ENCODE data around the gene DHX36. TPM values are rescaled to one million over a fixed set of nuclear protein-coding genes. Genes with fewer than 3 reads are reported as not detected.

DHX36 gene, protein sequence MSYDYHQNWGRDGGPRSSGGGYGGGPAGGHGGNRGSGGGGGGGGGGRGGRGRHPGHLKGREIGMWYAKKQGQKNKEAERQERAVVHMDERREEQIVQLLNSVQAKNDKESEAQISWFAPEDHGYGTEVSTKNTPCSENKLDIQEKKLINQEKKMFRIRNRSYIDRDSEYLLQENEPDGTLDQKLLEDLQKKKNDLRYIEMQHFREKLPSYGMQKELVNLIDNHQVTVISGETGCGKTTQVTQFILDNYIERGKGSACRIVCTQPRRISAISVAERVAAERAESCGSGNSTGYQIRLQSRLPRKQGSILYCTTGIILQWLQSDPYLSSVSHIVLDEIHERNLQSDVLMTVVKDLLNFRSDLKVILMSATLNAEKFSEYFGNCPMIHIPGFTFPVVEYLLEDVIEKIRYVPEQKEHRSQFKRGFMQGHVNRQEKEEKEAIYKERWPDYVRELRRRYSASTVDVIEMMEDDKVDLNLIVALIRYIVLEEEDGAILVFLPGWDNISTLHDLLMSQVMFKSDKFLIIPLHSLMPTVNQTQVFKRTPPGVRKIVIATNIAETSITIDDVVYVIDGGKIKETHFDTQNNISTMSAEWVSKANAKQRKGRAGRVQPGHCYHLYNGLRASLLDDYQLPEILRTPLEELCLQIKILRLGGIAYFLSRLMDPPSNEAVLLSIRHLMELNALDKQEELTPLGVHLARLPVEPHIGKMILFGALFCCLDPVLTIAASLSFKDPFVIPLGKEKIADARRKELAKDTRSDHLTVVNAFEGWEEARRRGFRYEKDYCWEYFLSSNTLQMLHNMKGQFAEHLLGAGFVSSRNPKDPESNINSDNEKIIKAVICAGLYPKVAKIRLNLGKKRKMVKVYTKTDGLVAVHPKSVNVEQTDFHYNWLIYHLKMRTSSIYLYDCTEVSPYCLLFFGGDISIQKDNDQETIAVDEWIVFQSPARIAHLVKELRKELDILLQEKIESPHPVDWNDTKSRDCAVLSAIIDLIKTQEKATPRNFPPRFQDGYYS
- total RNA-seq = 100 to 1,000 TPM in 1 of 3 donors, 10 to 100 TPM in 2; 46.1 to 122 (median 88.8) TPM

GRCh38 chr3:154323891-154324738 lies at the start of gene DHX36:
Gene DHX36, minus strand, starts transcription at chr3:154324487. Its CDS starts 71 bp downstream, at chr3:154324416.
- Histone ChIP-seq H3K4me1 (peaks cover 0 to 4% of the 10 kb centered on the region in 2 donors), H3K27me3 (no peaks in the 10 kb centered on the region), H3K9me3 (no peaks in the 10 kb centered on the region), H3K4me3 (peak within 1 kb of the TSS; percentile 88 to 94 (median 91)), H3K27ac (peak within 1 kb of the TSS; percentile 95 to 97), H3K36me3 (no peaks in the 10 kb centered on the region)
- peak; percentile 88 to 90 for DNase-seq (ENCODE audit: low spot score in 2 of 2)
- TF ChIP-seq POLR2A (IDR thresholded peaks at IDR 0.05) (peak; percentile 77), CTCF (IDR thresholded peaks at IDR 0.05) (no peak), POLR2AphosphoS5 (IDR thresholded peaks at IDR 0.05) (peak; percentile 84 to 93 (median 87))
- intact Hi-C loops (cut with DNase I; ENCODE audit: low total_unique reads) = no loop called here

DNA sequence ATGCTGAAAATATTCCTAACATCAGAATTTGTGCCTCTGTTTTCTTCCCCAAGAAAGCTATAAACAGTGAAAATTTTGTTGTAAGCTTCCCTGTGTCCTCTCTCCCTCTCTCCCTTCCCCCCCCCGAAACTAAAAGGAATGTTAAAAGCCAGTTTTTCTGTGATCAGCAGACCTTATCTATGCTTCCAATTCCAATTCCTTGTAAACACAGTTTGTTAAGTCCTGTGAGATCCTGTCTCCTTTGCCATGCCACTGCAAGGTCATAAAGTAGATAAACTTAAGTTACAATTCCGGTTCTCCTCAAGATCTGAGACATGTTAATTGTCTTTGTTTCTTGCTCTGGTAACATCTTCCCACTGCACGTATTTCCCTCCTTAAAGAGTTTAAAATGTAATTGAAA lies 42.9 kb upstream of the DHX36 start:
- Histone ChIP-seq H3K27me3 (no peaks in the 10 kb centered on the region), H3K36me3 (no peaks in the 10 kb centered on the region), H3K9me3 (peaks cover 11 to 12% of the 10 kb centered on the region in 2 donors), H3K4me1 (no peaks in the 10 kb centered on the region), H3K4me3 (no peak overlapping the region), H3K27ac (no peak overlapping the region)
- intact Hi-C loops (cut with DNase I; ENCODE audit: low total_unique reads) = no loop called here
- DNase-seq (ENCODE audit: low spot score in 2 of 2) = no peak
- no peak for TF ChIP-seq POLR2A (IDR thresholded peaks at IDR 0.05)
- TF ChIP-seq POLR2AphosphoS5 (IDR thresholded peaks at IDR 0.05) = no peak
- TF ChIP-seq CTCF (IDR thresholded peaks at IDR 0.05) = no peak

- Histone ChIP-seq H3K9me3 (peaks cover 11 to 12% of the 10 kb centered on the region in 2 donors), H3K27ac (no peak overlapping the region), H3K4me3 (no peak overlapping the region), H3K36me3 (no peaks in the 10 kb centered on the region), H3K4me1 (no peaks in the 10 kb centered on the region), H3K27me3 (no peaks in the 10 kb centered on the region)
- intact Hi-C loops (cut with DNase I; ENCODE audit: low total_unique reads) = no loop called here
- TF ChIP-seq POLR2A (IDR thresholded peaks at IDR 0.05) (no peak), CTCF (IDR thresholded peaks at IDR 0.05) (no peak), POLR2AphosphoS5 (IDR thresholded peaks at IDR 0.05) (no peak)
- no peak for DNase-seq (ENCODE audit: low spot score in 2 of 2)
Measured at GRCh38 chr3:154364849-154365248, 40.6 kb upstream of the DHX36 start.

DNA sequence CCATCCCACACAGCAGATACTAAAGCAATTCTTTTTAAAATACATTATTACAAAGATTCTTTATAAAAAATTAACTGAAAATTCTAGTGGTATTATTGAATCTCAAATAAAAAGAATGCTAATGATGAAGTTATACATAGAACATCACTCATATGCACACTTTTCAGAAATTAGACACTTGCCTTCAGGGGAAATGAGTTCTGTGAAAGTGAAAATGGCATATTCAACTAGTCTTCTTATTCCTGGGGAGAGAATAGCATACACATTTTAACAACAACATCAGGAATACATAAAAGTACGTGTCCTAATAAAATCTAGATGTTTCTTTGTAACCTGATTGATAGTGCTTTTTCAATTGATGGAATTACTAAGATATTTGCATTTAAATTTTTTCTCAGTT lies 36.8 kb upstream of the DHX36 start:
- Histone ChIP-seq H3K27me3 (no peaks in the 10 kb centered on the region), H3K27ac (no peak overlapping the region), H3K36me3 (no peaks in the 10 kb centered on the region), H3K9me3 (peaks cover 7 to 12% of the 10 kb centered on the region in 2 donors), H3K4me1 (no peaks in the 10 kb centered on the region), H3K4me3 (no peak overlapping the region)
- DNase-seq (ENCODE audit: low spot score in 2 of 2) = no peak
- intact Hi-C loops (cut with DNase I; ENCODE audit: low total_unique reads) = no loop called here
- TF ChIP-seq POLR2AphosphoS5 (IDR thresholded peaks at IDR 0.05) = no peak
- TF ChIP-seq POLR2A (IDR thresholded peaks at IDR 0.05) = no peak
- TF ChIP-seq CTCF (IDR thresholded peaks at IDR 0.05) = no peak

Measured in breast epithelium (tissue), 4 donors.